Neural crest cell (in vitro differentiated cells): ENCODE results near the gene VEGFC. TPM values are rescaled to one million over a fixed set of nuclear protein-coding genes. Genes with fewer than 3 reads are reported as not detected.

Source experiments
- DNase-seq: peaks from one replicate; pipeline ENCODE4 v3.0.0; 2021; ENCODE audit warnings: low read depth, mixed read lengths, low spot score
- H3K27ac Mint-ChIP-seq: one replicate; pipeline ENCODE4 v1.8.0; 2021; ENCODE audit warnings: mild to moderate bottlenecking, mixed read lengths; ENCODE audit not compliant: unreplicated experiment
- H3K27me3 Mint-ChIP-seq: 2 replicates; pipeline ENCODE4 v1.8.0; 2021; ENCODE audit warnings: low read depth, mild to moderate bottlenecking, mixed read lengths
- H3K36me3 Mint-ChIP-seq: 2 replicates; pipeline ENCODE4 v1.8.0; 2021; ENCODE audit warnings: low read depth, mild to moderate bottlenecking, mixed read lengths
- H3K4me1 Mint-ChIP-seq: 2 replicates; pipeline ENCODE4 v1.8.0; 2021; ENCODE audit warnings: mixed read lengths
- H3K4me3 Mint-ChIP-seq: one replicate; pipeline ENCODE4 v1.8.0; 2021; ENCODE audit warnings: mild to moderate bottlenecking, mixed read lengths
- H3K9me3 Mint-ChIP-seq: 2 replicates; pipeline ENCODE4 v1.8.0; 2021; ENCODE audit warnings: mixed read lengths
- CTCF ChIP-seq: fragments of 200-600 bp; sonication (generic); conservative IDR thresholded peaks from 2 replicates; pipeline ENCODE4 v1.5.0; 2021; ENCODE audit warnings: antibody characterized with exemption, mild to moderate bottlenecking
- total RNA-seq: library from RNA; stranded (reverse); gene quantifications from 2 replicates; pipeline ENCODE4 v1.2.1, GENCODE V29; 2021

VEGFC gene
- total RNA-seq, 1 donor from 2014 or later: 3.1 TPM

GRCh38 chr4:176762661-176763308 is 29.9 kb downstream of the VEGFC start:
- Mint-ChIP-seq H3K36me3 (no peaks in the 10 kb centered on the region), H3K9me3 (peaks cover 4% of the 10 kb centered on the region), H3K27me3 (no peaks in the 10 kb centered on the region), H3K27ac (no peak overlapping the region), H3K4me3 (no peak overlapping the region), H3K4me1 (no peaks in the 10 kb centered on the region)
- no peak for TF ChIP-seq CTCF
- DNase-seq: no peak

- Mint-ChIP-seq H3K36me3 (no peaks in the 10 kb centered on the region), H3K9me3 (peaks cover 4% of the 10 kb centered on the region), H3K4me3 (no peak overlapping the region), H3K27me3 (no peaks in the 10 kb centered on the region), H3K4me1 (no peaks in the 10 kb centered on the region), H3K27ac (no peak overlapping the region)
- no peak for DNase-seq
- TF ChIP-seq CTCF: no peak
Observed at GRCh38 chr4:176761872-176762271, 30.9 kb downstream of the VEGFC start.

- Mint-ChIP-seq H3K4me3 (no peak overlapping the region), H3K27ac (no peak overlapping the region), H3K27me3 (no peaks in the 10 kb centered on the region), H3K36me3 (no peaks in the 10 kb centered on the region), H3K4me1 (no peaks in the 10 kb centered on the region), H3K9me3 (peaks cover 4% of the 10 kb centered on the region)
- no peak for DNase-seq
- TF ChIP-seq CTCF: no peak
Observed at GRCh38 chr4:176760471-176760870, 32.3 kb downstream of the VEGFC start.

- Mint-ChIP-seq H3K36me3 (no peaks in the 10 kb centered on the region), H3K4me3 (no peak overlapping the region), H3K4me1 (no peaks in the 10 kb centered on the region), H3K27ac (no peak overlapping the region), H3K27me3 (no peaks in the 10 kb centered on the region), H3K9me3 (no peaks in the 10 kb centered on the region)
- TF ChIP-seq CTCF: no peak
- DNase-seq: no peak
Observed at GRCh38 chr4:176758731-176759130, 34.0 kb downstream of the VEGFC start.

GRCh38 chr4:176758323-176758722 is 34.4 kb downstream of the VEGFC start:
- no peak overlapping the region for H3K27ac Mint-ChIP-seq
- TF ChIP-seq CTCF: no peak
- no peaks in the 10 kb centered on the region for H3K27me3 Mint-ChIP-seq
- H3K4me3 Mint-ChIP-seq: no peak overlapping the region
- DNase-seq: no peak
- H3K4me1 Mint-ChIP-seq: no peaks in the 10 kb centered on the region
- no peaks in the 10 kb centered on the region for H3K9me3 Mint-ChIP-seq
- no peaks in the 10 kb centered on the region for H3K36me3 Mint-ChIP-seq
